Measurements from ENCODE around the gene RND3.

Gene RND3

GRCh38 chr2:150441784-150442183, 45.7 kb downstream of the RND3 start:
- no peak for DNase-seq (ENCODE audit: low read depth)

- no peak for DNase-seq (ENCODE audit: low read depth)
Observed at GRCh38 chr2:150441226-150441625, 46.2 kb downstream of the RND3 start.

- DNase-seq (ENCODE audit: low read depth) = no peak
Observed at GRCh38 chr2:150438654-150439053, 48.8 kb downstream of the RND3 start.

DNA sequence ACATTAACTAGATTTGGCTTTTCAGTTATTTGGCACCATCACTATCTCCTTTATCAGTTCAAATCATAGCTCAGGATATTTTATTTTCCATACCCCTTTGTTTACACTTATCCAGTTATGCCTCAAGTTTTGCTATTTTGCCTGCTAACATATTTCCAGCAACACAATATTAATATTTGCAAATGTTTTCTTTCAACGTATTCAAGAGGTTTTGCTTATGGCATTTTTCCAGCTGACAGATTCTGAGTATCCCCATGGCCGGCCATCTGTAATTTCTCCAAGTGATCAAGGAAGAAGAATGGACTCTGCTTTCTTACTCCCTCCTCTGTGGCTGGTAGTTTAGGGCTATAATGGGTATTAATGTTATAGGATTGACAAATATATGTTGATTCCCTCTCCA, 49.4 kb downstream of the RND3 start:
- DNase-seq (ENCODE audit: low read depth) = no peak

GRCh38 chr2:150432312-150432625, 55.2 kb downstream of the RND3 start:
- DNase-seq (ENCODE audit: low read depth) = no peak

DNA sequence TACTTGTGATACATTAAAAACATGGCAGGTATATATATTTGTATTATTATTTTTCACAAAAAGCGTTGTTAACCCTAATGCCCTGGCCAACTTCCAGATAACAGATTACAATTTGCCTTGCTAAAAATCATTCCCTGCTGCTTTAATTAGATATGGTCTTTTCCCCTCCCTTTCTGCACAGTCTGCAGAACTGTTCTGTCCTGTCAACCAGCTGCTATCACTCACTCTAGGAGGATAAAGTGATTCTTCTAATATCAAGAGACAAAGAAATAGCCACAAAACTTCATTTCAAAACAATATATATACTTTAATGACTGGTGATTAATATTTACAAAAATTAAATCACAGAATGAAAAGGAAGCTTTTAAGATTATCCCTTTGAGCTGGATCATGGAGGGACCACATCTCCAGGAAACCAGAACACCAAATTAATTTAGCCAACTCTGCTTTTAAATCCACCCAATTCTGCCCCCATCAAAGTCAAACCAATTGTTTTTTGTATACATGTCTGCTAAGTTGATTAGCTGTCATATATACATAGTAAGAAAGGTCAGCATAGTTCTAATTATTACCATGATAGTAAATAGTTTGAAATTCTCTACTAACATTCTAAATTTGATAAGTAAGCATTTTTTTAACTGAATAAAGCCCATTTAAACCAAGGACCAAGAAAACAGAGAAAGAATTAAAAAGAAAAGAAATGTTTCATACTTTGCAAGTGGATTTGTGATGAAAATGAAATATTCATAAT, 55.7 kb downstream of the RND3 start:
- DNase-seq (ENCODE audit: low read depth) = no peak

- DNase-seq (ENCODE audit: low read depth) = no peak
Observed at GRCh38 chr2:150429384-150429961, 58.0 kb downstream of the RND3 start.

GRCh38 chr2:150428641-150429040, 58.8 kb downstream of the RND3 start:
- DNase-seq (ENCODE audit: low read depth) = no peak

DNA sequence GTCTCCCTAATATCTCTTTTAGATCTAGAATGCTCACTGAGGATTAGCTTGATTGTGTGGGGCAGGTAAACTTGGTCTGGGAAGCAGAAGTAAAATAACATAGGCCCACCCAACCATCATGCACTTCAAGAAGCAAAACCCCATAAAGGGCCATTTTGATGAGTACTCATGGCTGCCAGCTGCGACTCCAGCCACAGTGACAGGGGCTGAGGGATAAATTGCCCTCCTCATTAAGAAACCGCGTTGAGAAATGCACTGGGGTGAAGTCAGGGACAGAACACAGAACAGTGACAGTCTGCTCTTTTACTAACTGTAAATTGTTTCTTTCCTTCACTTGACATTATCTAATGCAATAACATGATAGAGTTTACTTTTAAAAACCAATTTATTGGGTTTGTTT, 60.2 kb downstream of the RND3 start:
- DNase-seq (ENCODE audit: low read depth) = no peak

GRCh38 chr2:150426724-150427123, 60.7 kb downstream of the RND3 start:
- no peak for DNase-seq (ENCODE audit: low read depth)

- DNase-seq (ENCODE audit: low read depth) = no peak
Observed at GRCh38 chr2:150426315-150426714, 61.2 kb downstream of the RND3 start.

DNA sequence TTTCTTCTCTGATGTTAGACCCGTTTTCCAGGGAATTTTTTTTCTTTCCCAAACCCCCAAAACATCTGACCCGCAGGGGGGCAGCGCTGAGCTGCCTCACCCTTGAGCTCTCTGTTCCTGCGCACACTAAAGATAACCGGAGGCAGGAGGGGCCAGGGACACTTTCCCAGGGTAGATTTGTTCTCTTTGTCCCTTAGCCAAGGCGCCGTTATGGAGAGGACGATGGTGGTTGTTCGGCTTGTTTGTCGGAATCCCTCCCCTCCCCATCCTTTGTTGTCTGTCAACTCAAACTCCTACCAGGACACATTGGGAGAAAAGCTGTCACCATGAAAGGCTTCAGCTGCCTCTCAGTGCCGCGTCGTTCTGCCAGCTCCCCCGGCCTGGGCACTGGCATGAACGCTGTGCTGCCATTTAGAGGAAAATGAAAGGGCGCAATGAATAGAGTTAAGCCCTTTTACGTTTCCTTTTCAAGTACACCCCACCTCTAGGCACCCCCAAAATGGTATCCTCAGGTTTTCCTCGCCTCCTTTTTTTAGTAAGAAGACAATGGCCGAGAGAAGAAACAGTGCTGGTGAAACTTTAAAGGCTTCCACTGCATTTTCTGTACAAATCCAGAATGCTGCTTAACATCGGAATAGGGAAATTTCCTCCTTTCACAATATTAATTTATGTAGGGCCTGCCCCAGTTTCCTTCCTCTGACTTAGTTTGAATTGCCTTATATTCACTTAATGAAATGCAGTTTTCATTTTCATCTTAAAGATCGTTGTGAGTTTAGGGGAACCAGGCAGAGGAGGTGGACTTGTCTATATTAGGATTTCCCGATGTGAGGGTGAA, 62.1 kb downstream of the RND3 start:
- no peak for DNase-seq (ENCODE audit: low read depth)

- DNase-seq (ENCODE audit: low read depth) = no peak
Observed at GRCh38 chr2:150424406-150424805, 63.1 kb downstream of the RND3 start.

GRCh38 chr2:150421126-150421651, 66.3 kb downstream of the RND3 start:
- no peak for DNase-seq (ENCODE audit: low read depth)

GRCh38 chr2:150418916-150419315, 68.6 kb downstream of the RND3 start:
- DNase-seq (ENCODE audit: low read depth) = no peak

All from fibroblast of the conjunctiva (primary cell).